GM12878 (cell line): ENCODE data around the gene PALLD. TPM values are rescaled to one million over a fixed set of nuclear protein-coding genes. Genes with fewer than 3 reads are reported as not detected.

Experiments used
- ATAC-seq: fragments of 200-7000 bp; cut with Tn5 transposase; 3 replicates; pipeline ENCODE4 v1.9.1; 2020; ENCODE audit warnings: mild to moderate bottlenecking, moderate library complexity
- BruUV-seq: library from RNA; stranded (reverse); fragments of 400-500 nt; replicated peaks from 2 replicates; lab custom pipeline; 2021; lab: Mats Ljungman, UMichigan
- CTCF ChIA-PET: fragments of 300-600 bp; sonication (Branson Sonifier 250); formaldehyde crosslinking; extraction: SDS; loops from one replicate; lab custom pipeline; 2021; ENCODE audit warnings: inconsistent platforms; lab: Yijun Ruan, JAX
- POLR2A ChIA-PET: fragments of 350-600 bp; formaldehyde crosslinking; extraction: SDS; loops from one replicate; lab custom pipeline; 2021; ENCODE audit warnings: inconsistent platforms; lab: Charles Lee
- RAD21 ChIA-PET: fragments of 300-600 bp; sonication (Branson Sonifier 250); formaldehyde crosslinking; loops from one replicate; lab custom pipeline; 2023; ENCODE audit warnings: antibody characterized with exemption; ENCODE audit not compliant: unreplicated experiment; lab: Charles Lee
- SMC1A ChIA-PET: fragments of 300-600 bp; sonication (Branson Sonifier 250); formaldehyde crosslinking; loops from one replicate; lab custom pipeline; 2023; ENCODE audit not compliant: unreplicated experiment, uncharacterized antibody; lab: Charles Lee
- DNase-seq: peaks from one replicate; pipeline ENCODE4 v3.0.0-alpha.2; 2011; ENCODE audit warnings: low read depth, low spot score
- FAIRE-seq: peaks from 3 replicates; lab custom pipeline; 2011; peaks lifted over from hg19 to GRCh38; lab: Jason Lieb, UNC
- H2AFZ ChIP-seq: 2 replicates; pipeline ENCODE4 v1.6.0; 2011; ENCODE audit warnings: low read depth, low read length, control low read depth; ENCODE audit not compliant: control insufficient read depth
- H3K27ac ChIP-seq: 2 replicates; pipeline ENCODE4 v1.5.1; 2011; ENCODE audit warnings: control low read depth; ENCODE audit not compliant: control insufficient read depth, insufficient read depth
- H3K27me3 ChIP-seq, 2 experiments: replicated peaks in 1 of 2; 2 replicates each; pipeline versions ENCODE4 v1.6.0 to v1.6.1; 2011; ENCODE audit warnings: low read length in 1 of 2; ENCODE audit not compliant: control insufficient read depth in 2 of 2, insufficient read depth in 2 of 2
- H3K36me3 ChIP-seq, 2 experiments: 2 replicates each; pipeline ENCODE4 v1.5.1; 2011; ENCODE audit warnings: low read length in 1 of 2; ENCODE audit not compliant: control insufficient read depth in 2 of 2, insufficient read depth in 2 of 2
- H3K4me1 ChIP-seq: 2 replicates; pipeline ENCODE4 v1.6.1; 2011; ENCODE audit warnings: mild to moderate bottlenecking, low read length, moderate library complexity, mixed read lengths; ENCODE audit not compliant: control insufficient read depth, insufficient read depth
- H3K4me2 ChIP-seq: 2 replicates; pipeline ENCODE4 v1.6.0; 2011; ENCODE audit warnings: control low read depth; ENCODE audit not compliant: control insufficient read depth, insufficient read depth
- H3K4me3 ChIP-seq: fragments of 200-600 bp; sonication (generic); 2 replicates; pipeline ENCODE4 v1.5.1; 2016
- H3K79me2 ChIP-seq: 2 replicates; pipeline ENCODE4 v1.6.0; 2011; ENCODE audit warnings: low read length; ENCODE audit not compliant: control insufficient read depth, insufficient read depth
- H3K9ac ChIP-seq: 2 replicates; pipeline ENCODE4 v1.8.0; 2011; ENCODE audit warnings: low read length, control low read depth, mixed read lengths; ENCODE audit not compliant: control insufficient read depth, insufficient read depth
- H3K9me3 ChIP-seq: replicated peaks from 3 replicates; pipeline ENCODE4 v1.5.1; 2011; ENCODE audit warnings: mild to moderate bottlenecking, low read length; ENCODE audit not compliant: control insufficient read depth, insufficient read depth
- H4K20me1 ChIP-seq: 2 replicates; pipeline ENCODE4 v1.6.0; 2011; ENCODE audit not compliant: control insufficient read depth, insufficient read depth
- BCL3 ChIP-seq: IDR thresholded peaks from 2 replicates; pipeline ENCODE4 v1.6.1; 2011; ENCODE audit warnings: borderline replicate concordance, low read depth, mild to moderate bottlenecking, moderate library complexity, low read length; ENCODE audit not compliant: insufficient read depth, poor library complexity, severe bottlenecking
- ETV6 ChIP-seq, 2 experiments: fragments of 450-650 bp in 1 of 2; IDR thresholded peaks in 1 of 2; conservative IDR thresholded peaks in 1 of 2; 2 replicates each; pipeline ENCODE4 v1.6.1; 2014; ENCODE audit warnings: antibody characterized with exemption in 1 of 2, borderline replicate concordance in 1 of 2, low read depth in 1 of 2, mild to moderate bottlenecking in 1 of 2, moderate library complexity in 1 of 2
- EZH2 ChIP-seq: IDR thresholded peaks from 2 replicates; pipeline ENCODE4 v1.6.1; 2012; ENCODE audit warnings: low read depth, mild to moderate bottlenecking, control low read depth, inconsistent platforms, low read length, borderline replicate concordance; ENCODE audit not compliant: control insufficient read depth
- MEF2B ChIP-seq: fragments of 450-650 bp; IDR thresholded peaks from 2 replicates; pipeline ENCODE4 v1.6.1; 2018; ENCODE audit warnings: mild to moderate bottlenecking, moderate library complexity; ENCODE audit not compliant: partially characterized antibody, poor library complexity, severe bottlenecking
- NFIC ChIP-seq: IDR thresholded peaks from 2 replicates; pipeline ENCODE4 v1.6.1; 2012; ENCODE audit warnings: low read depth, mild to moderate bottlenecking, inconsistent platforms, low read length, moderate library complexity
- RBBP5 ChIP-seq: fragments of 200-600 bp; sonication (generic); conservative IDR thresholded peaks from 2 replicates; pipeline ENCODE4 v1.6.1; 2016
- SREBF1 ChIP-seq: IDR thresholded peaks from 2 replicates; pipeline ENCODE4 v1.6.1; 2012; ENCODE audit warnings: mild to moderate bottlenecking, low read length
- WGBS: methylation state at CpG from one replicate; pipeline ENCODE4 v1.1.6; 2016; ENCODE audit warnings: low lambda C conversion rate; ENCODE audit not compliant: insufficient replicate concordance, insufficient coverage; ENCODE audit errors: missing lambda C conversion rate; 5-methylcytosine and 5-hydroxymethylcytosine counted together
- in situ Hi-C: fragments of 300-500 bp; cut with MboI; formaldehyde crosslinking; loops from 9 replicates; pipeline ENCODE4 v1.14.3; 2018; ENCODE audit warnings: mixed read lengths
- intact Hi-C: fragments of 100-400 bp; cut with micrococcal nuclease; formaldehyde crosslinking; loops from one replicate; pipeline ENCODE4 v1.14.2; 2022; ENCODE audit not compliant: unreplicated experiment
- polyA plus RNA-seq, 11 experiments: library from polyadenylated mRNA; depleted of rRNA in 4 of 11; unstranded in 6 of 11; stranded (reverse) in 5 of 11; fragments of >200 nt; fragmentation: Nextera tagmentation in 4 of 11; fragmentation: Illumina TruSeq in 1 of 11; extraction: Ambion mirVana in 4 of 11; extraction: Trizol in 1 of 11; gene quantifications; 1 replicate in 1 of 11; 2 replicates in 10 of 11; pipeline versions ENCODE4 v1.2.1 to v1.2.3, GENCODE V29; 2011 to 2016; ENCODE audit warnings: inconsistent platforms in 2 of 11, missing spikeins in 2 of 11, low read depth in 1 of 11
- total RNA-seq, 4 experiments: library from RNA; depleted of rRNA in 3 of 4; stranded (reverse); fragments of >200 nt in 3 of 4; fragmentation: Illumina TruSeq in 1 of 4; extraction: Trizol in 1 of 4; gene quantifications; 2 replicates each; pipeline versions ENCODE4 v1.2.1 to v1.2.3, GENCODE V29; 2013 to 2021
- TF ChIP-seq, protein P1 (sequence below): fragments of 450-650 bp; formaldehyde crosslinking; IDR thresholded peaks from 2 replicates; pipeline ENCODE4 v1.5.0; 2022; ENCODE audit warnings: mild to moderate bottlenecking, missing genetic modification characterization
- TF ChIP-seq, protein P2 (sequence below): fragments of 450-650 bp; IDR thresholded peaks from 2 replicates; pipeline ENCODE4 v1.6.1; 2016; ENCODE audit warnings: mild to moderate bottlenecking, moderate library complexity, borderline replicate concordance

Gene PALLD
- total and polyA plus RNA-seq, 10 of the 15 experiments (the other 5 are each of a cell fraction or from before 2014, with no cell fraction given) = 1.0 to 7.7 (median 1.7) TPM

DNA sequence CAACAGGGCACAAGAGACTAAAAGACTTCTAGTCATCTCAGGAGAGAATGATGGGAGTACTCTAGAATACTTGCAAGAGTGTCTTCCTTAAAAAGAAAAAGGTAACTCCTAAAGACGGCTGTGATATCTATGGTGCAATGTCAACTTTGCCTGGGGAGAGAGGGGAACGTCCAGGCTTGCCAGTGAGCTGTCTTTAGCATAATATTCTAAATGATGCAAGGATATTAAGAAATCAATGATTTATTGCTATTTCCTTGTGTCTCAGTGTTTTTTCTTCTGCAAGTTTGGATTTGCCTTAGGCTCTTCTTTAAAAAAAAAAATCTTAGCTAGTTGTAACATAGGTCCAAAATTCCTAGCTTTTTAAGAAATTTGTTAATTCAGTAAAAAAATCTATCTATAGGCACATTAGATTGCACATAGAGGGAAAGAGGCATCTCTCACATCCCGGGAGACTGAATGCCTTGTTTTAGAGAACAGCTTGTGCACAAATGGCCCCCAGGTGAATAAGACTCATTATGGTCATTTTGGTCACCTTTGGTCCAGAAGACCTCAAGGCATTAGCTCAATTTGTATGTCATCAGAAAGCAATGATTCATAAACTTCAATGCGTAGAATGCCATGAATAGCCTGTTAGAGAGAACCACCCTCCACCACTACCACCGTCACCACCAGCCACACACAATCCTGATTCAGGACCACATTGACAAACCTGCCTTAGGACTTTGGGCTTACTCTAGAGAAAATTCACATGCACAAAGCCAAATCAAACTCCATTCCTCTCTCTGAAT lies 104.1 kb downstream of the PALLD start (continued):
- TF ChIP-seq ETV6 (conservative IDR thresholded peaks at IDR 0.05 in 1 of 2, IDR thresholded peaks at IDR 0.05 in 1 of 2; ENCODE audit: borderline replicate concordance in 1 of 2, low read depth in 1 of 2) (no peak), EZH2 (no peak)
- TF ChIP-seq, protein P1, sequence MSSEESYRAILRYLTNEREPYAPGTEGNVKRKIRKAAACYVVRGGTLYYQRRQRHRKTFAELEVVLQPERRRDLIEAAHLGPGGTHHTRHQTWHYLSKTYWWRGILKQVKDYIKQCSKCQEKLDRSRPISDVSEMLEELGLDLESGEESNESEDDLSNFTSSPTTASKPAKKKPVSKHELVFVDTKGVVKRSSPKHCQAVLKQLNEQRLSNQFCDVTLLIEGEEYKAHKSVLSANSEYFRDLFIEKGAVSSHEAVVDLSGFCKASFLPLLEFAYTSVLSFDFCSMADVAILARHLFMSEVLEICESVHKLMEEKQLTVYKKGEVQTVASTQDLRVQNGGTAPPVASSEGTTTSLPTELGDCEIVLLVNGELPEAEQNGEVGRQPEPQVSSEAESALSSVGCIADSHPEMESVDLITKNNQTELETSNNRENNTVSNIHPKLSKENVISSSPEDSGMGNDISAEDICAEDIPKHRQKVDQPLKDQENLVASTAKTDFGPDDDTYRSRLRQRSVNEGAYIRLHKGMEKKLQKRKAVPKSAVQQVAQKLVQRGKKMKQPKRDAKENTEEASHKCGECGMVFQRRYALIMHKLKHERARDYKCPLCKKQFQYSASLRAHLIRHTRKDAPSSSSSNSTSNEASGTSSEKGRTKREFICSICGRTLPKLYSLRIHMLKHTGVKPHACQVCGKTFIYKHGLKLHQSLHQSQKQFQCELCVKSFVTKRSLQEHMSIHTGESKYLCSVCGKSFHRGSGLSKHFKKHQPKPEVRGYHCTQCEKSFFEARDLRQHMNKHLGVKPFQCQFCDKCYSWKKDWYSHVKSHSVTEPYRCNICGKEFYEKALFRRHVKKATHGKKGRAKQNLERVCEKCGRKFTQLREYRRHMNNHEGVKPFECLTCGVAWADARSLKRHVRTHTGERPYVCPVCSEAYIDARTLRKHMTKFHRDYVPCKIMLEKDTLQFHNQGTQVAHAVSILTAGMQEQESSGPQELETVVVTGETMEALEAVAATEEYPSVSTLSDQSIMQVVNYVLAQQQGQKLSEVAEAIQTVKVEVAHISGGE (CRISPR knock-in tag) = no peak

DNA sequence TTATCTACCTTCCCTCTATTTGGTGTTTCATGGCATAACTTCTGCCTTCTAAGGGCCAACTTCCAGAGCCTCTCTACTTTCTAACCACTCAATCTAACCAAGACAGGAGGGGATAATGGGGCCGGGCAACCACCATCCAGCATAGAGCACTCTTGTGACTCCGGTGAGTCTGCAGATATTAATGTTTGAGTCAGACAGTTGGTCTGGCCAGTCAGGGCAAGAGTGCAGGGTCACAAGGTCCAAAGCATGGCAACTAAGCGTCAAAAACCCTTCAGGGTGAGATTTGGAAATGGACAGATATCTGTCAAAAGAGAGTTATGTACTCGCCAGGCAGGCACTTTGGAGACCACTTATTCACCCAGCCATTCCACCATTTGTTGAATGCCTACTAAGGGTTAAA lies 105.0 kb downstream of the PALLD start:
- no TSS peak for BruUV-seq
- no peak overlapping the region for H3K27ac ChIP-seq
- ChIA-PET SMC1A (interaction anchor here (0.9 kb wide), 1 partner anchor 10 kb away, joined by 3 read pairs; no protein-coding TSS in a partner anchor), POLR2A (no interaction called here), RAD21 (no interaction called here), CTCF (interaction anchor here (0.6 to 2.0 kb wide), 3 partner anchors 13 to 103 kb away, joined by 3 to 11 read pairs (median 4); no protein-coding TSS in a partner anchor)
- 47% methylated on average over 4 of the region's 4 CpGs for WGBS
- no peaks in the 10 kb centered on the region for H3K79me2 ChIP-seq
- no peaks in the 10 kb centered on the region for H3K4me1 ChIP-seq
- no peak for DNase-seq
- TF ChIP-seq SREBF1 = no peak
- no peak for TF ChIP-seq MEF2B
- no peak for TF ChIP-seq RBBP5
- TF ChIP-seq BCL3 = no peak
- TF ChIP-seq, protein P2, sequence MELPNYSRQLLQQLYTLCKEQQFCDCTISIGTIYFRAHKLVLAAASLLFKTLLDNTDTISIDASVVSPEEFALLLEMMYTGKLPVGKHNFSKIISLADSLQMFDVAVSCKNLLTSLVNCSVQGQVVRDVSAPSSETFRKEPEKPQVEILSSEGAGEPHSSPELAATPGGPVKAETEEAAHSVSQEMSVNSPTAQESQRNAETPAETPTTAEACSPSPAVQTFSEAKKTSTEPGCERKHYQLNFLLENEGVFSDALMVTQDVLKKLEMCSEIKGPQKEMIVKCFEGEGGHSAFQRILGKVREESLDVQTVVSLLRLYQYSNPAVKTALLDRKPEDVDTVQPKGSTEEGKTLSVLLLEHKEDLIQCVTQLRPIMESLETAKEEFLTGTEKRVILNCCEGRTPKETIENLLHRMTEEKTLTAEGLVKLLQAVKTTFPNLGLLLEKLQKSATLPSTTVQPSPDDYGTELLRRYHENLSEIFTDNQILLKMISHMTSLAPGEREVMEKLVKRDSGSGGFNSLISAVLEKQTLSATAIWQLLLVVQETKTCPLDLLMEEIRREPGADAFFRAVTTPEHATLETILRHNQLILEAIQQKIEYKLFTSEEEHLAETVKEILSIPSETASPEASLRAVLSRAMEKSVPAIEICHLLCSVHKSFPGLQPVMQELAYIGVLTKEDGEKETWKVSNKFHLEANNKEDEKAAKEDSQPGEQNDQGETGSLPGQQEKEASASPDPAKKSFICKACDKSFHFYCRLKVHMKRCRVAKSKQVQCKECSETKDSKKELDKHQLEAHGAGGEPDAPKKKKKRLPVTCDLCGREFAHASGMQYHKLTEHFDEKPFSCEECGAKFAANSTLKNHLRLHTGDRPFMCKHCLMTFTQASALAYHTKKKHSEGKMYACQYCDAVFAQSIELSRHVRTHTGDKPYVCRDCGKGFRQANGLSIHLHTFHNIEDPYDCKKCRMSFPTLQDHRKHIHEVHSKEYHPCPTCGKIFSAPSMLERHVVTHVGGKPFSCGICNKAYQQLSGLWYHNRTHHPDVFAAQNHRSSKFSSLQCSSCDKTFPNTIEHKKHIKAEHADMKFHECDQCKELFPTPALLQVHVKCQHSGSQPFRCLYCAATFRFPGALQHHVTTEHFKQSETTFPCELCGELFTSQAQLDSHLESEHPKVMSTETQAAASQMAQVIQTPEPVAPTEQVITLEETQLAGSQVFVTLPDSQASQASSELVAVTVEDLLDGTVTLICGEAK = no peak
- no peak for TF ChIP-seq NFIC
- H3K36me3 ChIP-seq = no peaks in the 10 kb centered on the region
- no peak overlapping the region for H3K4me2 ChIP-seq
- intact Hi-C loops (no loop called here), in situ Hi-C loops (no loop called here)
- FAIRE-seq = no peak
- H3K4me3 ChIP-seq = no peak overlapping the region
- H3K9ac ChIP-seq = no peak overlapping the region
- H3K27me3 ChIP-seq = no peaks in the 10 kb centered on the region
- H2AFZ ChIP-seq = no peak overlapping the region
- H4K20me1 ChIP-seq = no peaks in the 10 kb centered on the region
- no peaks in the 10 kb centered on the region for H3K9me3 ChIP-seq
- no peak for ATAC-seq
